Calu3 (cell line): ENCODE measurements around the gene EPHB2. TPM values are rescaled to one million over a fixed set of nuclear protein-coding genes. Genes with fewer than 3 reads are reported as not detected.

ENCODE experiments used
- BruUV-seq: library from RNA; stranded (reverse); fragments of 400-500 nt; replicated peaks from 2 replicates; lab custom pipeline; 2021; lab: Mats Ljungman, UMichigan
- CTCF ChIA-PET: fragments of 300-600 bp; sonication (Branson Sonifier 250); formaldehyde crosslinking; loops from one replicate; lab custom pipeline; 2022; ENCODE audit warnings: antibody characterized with exemption; lab: Charles Lee
- DNase-seq: peaks from one replicate; pipeline ENCODE4 v3.0.0; 2022
- H3K27ac Mint-ChIP-seq: one replicate; pipeline ENCODE4 v1.8.0; 2022; ENCODE audit warnings: mixed read lengths; ENCODE audit not compliant: unreplicated experiment
- H3K27me3 Mint-ChIP-seq: one replicate; pipeline ENCODE4 v1.8.0; 2022; ENCODE audit warnings: mixed read lengths; ENCODE audit not compliant: unreplicated experiment
- H3K36me3 Mint-ChIP-seq: one replicate; pipeline ENCODE4 v1.8.0; 2022; ENCODE audit warnings: mild to moderate bottlenecking, moderate library complexity, mixed read lengths; ENCODE audit not compliant: insufficient read depth, unreplicated experiment
- H3K4me1 Mint-ChIP-seq: one replicate; pipeline ENCODE4 v1.8.0; 2022; ENCODE audit warnings: mild to moderate bottlenecking, low read depth, mixed read lengths; ENCODE audit not compliant: unreplicated experiment
- H3K4me3 Mint-ChIP-seq: one replicate; pipeline ENCODE4 v1.8.0; 2022; ENCODE audit warnings: mild to moderate bottlenecking, low read depth, moderate library complexity, mixed read lengths; ENCODE audit not compliant: unreplicated experiment
- H3K9me3 Mint-ChIP-seq: one replicate; pipeline ENCODE4 v1.8.0; 2022; ENCODE audit warnings: low read depth, mixed read lengths; ENCODE audit not compliant: unreplicated experiment
- intact Hi-C: fragments of 100-400 bp; cut with micrococcal nuclease; formaldehyde crosslinking; loops from one replicate; pipeline ENCODE4 v1.10.0; 2022; ENCODE audit not compliant: unreplicated experiment
- total RNA-seq: library from RNA; stranded (reverse); gene quantifications from 2 replicates; pipeline ENCODE4 v1.2.3, GENCODE V29; 2022
- TF ChIP-seq, protein P1 (sequence below): fragments of 200-600 bp; IDR thresholded peaks from one replicate; pipeline ENCODE4 v1.8.0; 2022; ENCODE audit warnings: antibody characterized with exemption; ENCODE audit not compliant: unreplicated experiment

Gene EPHB2
- total RNA-seq, 1 experiment from 2014 or later, result 19.3 TPM

DNA sequence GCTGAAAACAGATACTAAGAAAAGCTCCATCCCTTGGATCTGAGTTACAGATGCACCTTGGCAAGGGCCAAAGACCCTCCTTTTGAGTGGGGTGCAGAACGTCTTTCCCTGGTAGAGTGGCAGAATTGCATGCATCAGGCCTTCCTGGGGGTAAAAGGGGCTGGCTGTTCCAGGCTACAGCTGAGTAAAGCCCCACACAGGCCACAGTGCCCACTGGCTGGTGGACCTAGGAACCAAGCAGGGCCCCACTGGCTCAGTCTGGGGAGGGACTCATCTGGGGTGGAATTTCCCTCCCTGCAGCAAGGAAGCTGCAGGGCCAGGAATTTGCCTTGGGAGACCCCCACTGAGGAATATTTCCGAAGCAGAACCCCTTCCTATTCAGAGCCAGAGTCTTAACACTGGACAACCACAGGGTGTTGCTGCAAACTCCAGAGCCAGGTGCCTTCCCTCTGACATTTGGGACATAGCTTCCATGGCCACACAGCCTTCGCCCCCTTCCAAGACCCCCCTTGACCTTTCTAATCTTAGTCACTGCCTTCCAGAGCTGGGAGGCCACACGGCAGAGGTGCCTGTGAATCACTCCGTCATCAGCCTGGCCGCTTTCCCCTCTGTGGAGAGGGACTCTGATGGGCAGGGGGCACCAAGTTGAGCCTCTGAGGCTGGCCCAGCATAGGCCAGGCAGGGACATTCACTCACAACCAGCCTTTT is 209.5 kb downstream of the EPHB2 start:
- Mint-ChIP-seq H3K36me3 (no peaks in the 10 kb centered on the region), H3K4me1 (no peaks in the 10 kb centered on the region), H3K9me3 (no peaks in the 10 kb centered on the region), H3K4me3 (no peak overlapping the region), H3K27ac (no peak overlapping the region), H3K27me3 (peaks cover 22% of the 10 kb centered on the region)
- CTCF ChIA-PET, result interaction anchor here (0.9 kb wide), 1 partner anchor 9 kb away, joined by 5 read pairs; no protein-coding TSS in a partner anchor
- no TSS peak for BruUV-seq
- no peak for DNase-seq
- TF ChIP-seq, protein P1, sequence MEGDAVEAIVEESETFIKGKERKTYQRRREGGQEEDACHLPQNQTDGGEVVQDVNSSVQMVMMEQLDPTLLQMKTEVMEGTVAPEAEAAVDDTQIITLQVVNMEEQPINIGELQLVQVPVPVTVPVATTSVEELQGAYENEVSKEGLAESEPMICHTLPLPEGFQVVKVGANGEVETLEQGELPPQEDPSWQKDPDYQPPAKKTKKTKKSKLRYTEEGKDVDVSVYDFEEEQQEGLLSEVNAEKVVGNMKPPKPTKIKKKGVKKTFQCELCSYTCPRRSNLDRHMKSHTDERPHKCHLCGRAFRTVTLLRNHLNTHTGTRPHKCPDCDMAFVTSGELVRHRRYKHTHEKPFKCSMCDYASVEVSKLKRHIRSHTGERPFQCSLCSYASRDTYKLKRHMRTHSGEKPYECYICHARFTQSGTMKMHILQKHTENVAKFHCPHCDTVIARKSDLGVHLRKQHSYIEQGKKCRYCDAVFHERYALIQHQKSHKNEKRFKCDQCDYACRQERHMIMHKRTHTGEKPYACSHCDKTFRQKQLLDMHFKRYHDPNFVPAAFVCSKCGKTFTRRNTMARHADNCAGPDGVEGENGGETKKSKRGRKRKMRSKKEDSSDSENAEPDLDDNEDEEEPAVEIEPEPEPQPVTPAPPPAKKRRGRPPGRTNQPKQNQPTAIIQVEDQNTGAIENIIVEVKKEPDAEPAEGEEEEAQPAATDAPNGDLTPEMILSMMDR, result no peak
- intact Hi-C loops, result no loop called here

DNA sequence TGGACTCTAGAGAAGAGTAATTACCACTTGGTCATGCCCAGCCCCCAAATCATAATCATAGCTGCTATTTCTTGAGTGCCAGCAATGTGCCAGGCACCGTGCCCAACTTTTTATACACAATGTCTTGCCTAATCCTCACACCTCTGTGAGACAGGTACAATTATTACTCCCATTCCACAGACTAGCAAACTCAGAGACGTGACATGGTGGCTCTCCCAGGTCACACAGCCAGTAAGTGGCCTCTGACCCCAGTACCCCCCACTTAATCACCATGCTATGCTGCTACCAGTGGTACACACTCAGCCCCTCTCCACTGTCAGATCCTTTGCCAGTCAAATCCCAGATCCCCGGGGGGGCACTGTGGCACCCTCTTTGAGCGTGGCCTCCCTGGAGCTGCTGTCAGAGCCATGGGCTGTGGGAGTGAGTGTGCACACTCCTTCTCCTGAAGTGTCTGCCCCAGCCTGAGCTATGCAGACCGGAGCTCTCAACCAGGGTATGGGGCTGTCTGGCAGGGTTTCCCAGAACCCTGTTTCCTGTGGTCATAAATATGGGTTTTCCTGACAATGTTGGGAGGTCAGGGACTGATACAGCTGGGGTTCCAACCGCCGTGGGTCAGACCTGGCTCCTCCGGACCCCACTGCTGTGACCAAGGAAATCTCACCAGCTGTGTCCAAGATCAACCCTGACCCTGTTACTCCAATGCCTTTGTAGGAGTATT is 210.3 kb downstream of the EPHB2 start:
- BruUV-seq, result no TSS peak
- DNase-seq, result no peak
- Mint-ChIP-seq H3K4me1 (no peaks in the 10 kb centered on the region), H3K27ac (no peak overlapping the region), H3K27me3 (peaks cover 27% of the 10 kb centered on the region), H3K36me3 (no peaks in the 10 kb centered on the region), H3K9me3 (no peaks in the 10 kb centered on the region), H3K4me3 (no peak overlapping the region)
- TF ChIP-seq, protein P1, result no peak
- intact Hi-C loops, result no loop called here
- CTCF ChIA-PET, result interaction anchor here (0.9 kb wide), 1 partner anchor 9 kb away, joined by 5 read pairs; no protein-coding TSS in a partner anchor

DNA sequence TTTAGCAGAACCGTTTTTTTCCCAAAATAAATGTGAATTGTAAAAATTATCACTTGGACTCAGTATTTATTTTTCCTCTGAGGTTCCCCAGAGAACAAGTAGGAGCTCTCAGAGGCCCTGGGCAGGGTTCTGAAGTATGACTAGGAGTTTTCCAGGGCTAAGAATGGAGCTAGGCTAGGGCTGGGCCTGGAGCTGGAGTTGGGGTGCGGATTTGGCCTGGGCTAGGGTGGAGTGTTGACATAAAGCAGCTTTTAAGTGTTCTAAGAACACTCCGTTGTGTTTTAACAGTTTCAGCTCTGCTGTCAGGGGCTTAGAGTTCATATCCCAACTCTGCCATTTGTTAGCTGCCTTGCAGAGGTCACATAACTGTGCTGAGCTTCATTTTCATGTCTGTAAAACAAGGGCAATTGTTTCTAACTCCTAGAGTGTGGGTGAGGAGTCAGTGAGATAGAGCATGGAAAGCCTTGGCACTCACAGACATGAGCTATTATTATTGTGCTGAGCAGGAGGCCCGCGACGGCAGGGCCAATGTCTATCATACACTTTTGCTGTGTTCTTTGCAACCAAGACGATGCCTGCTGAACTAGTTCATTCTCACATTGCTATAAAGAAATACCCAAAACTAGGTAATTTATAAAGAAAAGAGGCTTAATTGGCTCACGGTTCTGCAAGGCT is 210.9 kb downstream of the EPHB2 start:
- Mint-ChIP-seq H3K4me3 (no peak overlapping the region), H3K36me3 (no peaks in the 10 kb centered on the region), H3K9me3 (no peaks in the 10 kb centered on the region), H3K27me3 (peaks cover 31% of the 10 kb centered on the region), H3K4me1 (no peaks in the 10 kb centered on the region), H3K27ac (no peak overlapping the region)
- no peak for DNase-seq
- BruUV-seq, result no TSS peak
- TF ChIP-seq, protein P1, result no peak
- CTCF ChIA-PET, result no interaction called here
- intact Hi-C loops, result no loop called here

DNA sequence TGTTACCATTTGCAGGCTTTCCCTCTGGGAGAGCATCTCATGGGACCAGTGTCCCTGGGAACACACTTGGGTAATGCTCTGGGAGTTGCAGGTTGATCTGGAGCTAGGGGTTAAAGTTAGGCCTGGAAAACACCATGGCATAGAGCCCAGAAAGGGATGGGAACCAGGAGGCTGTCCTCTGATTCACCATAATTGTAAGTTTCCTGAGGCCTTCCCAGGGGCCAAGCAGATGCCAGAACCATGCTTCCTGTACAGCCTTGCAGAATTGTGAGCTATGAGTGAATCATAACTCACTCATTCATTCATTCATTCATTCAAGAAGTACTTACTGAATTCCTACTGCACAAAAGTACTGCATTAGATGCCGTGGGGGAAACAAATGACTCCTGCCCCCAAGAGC is 212.0 kb downstream of the EPHB2 start:
- Mint-ChIP-seq H3K9me3 (no peaks in the 10 kb centered on the region), H3K36me3 (no peaks in the 10 kb centered on the region), H3K4me3 (no peak overlapping the region), H3K27me3 (peaks cover 41% of the 10 kb centered on the region), H3K4me1 (no peaks in the 10 kb centered on the region), H3K27ac (no peak overlapping the region)
- intact Hi-C loops, result no loop called here
- DNase-seq, result no peak
- TF ChIP-seq, protein P1, result no peak
- BruUV-seq, result no TSS peak
- CTCF ChIA-PET, result no interaction called here
